Measurements from ENCODE around the gene KCTD17. TPM values are rescaled to one million over a fixed set of nuclear protein-coding genes. Genes with fewer than 3 reads are reported as not detected.
"Not testable (repeated sequence)": the region's sequence is repeated elsewhere in the genome, so short reads cannot be mapped to it uniquely, and the experiment has no call there.

KCTD17 gene
- polyA plus RNA-seq, 1 donor, result 17.3 TPM

DNA sequence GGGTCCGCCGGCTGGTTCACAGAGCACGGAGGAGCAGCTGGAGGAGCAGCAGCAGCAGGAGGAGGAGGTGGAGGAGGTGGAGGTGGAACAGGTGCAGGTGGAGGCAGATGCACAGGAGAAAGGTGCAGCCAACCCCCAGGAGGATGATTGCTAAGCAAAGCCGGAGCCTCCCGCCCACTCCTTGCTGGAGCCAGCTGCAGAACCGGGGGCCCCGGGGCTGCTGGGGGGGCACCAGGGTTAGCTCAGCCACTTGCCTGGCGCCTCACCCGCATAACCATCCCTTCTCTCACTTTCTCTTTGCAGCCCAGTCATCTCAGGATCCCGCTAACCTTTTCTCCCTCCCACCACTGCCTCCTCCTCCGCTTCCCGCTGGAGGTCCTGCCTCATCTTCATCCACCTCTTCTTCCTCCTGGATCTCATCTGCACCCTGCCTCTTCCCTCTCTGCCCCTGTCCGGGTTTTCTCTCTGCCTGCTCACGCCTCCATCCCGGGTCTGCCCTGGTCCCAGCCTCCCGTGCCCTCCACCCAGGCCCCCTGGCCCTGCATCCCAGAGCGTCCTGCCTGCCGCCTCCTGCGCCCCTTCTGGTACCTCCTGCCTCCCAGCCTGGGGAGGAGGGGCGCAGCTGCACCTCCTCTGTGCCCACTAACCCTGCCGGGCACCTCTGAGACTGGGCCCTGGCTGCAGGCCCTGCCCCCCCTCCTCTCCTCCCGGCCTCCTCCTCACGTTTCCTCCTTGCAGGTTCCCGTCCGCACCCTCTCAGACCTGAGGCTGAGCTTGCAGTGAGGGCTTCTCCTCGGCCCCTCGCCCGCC is 9.5 kb downstream of the KCTD17 start:
- DNase-seq (ENCODE audit: low read depth), result no peak

DNA sequence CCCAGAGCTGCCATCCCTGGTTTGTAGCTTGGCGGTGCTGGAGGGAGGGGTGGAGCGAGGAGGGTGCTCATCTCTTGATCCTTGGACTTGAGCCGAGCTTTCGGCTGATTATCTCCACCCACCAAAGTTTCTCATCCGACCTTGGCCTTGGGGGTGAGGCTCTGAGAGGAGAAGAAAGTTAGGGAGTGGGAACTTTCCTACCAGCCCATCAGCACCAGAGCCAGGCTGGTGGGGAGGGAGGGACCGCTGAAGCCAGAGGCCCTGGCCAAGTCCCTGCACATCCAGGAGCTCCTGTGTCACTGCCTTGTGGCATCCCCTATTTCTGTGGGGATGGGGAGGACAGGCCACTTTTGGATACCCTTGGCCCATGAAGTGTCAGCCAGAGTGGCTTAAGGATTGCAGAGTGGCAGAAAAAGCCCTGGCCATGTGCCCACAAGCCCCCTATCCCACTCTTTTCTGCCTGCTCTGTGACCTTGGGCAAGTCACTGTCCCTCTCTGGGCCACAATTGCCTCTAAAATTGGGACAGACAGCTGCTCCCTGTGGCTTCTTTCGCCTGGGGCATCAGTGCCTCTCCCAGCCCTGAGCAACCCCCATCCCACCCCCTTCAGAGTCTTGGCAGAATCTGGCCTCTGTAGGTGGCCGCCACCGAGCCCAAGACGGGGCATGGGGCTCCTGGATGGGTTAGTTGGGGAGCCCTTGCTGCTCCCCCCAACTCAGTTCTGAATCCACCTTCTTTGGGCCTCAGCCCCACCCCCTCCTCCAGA is 10.3 kb downstream of the KCTD17 start:
- no peak for DNase-seq (ENCODE audit: low read depth)

DNA sequence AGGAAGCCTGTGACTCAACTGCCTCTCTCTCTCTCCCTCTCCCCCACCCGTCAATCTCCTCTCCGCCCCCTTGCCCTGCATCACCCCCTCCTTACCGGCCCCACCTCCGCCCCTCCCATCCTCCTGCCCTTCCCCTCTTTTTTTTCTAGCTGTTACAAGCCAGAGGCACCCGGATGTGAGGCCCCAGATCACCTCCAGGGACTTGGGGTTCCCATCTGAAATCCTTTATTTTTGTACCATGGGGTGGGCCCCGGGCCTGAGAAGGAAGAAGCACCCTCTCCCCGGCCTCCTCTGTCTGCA is 10.8 kb downstream of the KCTD17 start:
- no peak for DNase-seq (ENCODE audit: low read depth)

DNA sequence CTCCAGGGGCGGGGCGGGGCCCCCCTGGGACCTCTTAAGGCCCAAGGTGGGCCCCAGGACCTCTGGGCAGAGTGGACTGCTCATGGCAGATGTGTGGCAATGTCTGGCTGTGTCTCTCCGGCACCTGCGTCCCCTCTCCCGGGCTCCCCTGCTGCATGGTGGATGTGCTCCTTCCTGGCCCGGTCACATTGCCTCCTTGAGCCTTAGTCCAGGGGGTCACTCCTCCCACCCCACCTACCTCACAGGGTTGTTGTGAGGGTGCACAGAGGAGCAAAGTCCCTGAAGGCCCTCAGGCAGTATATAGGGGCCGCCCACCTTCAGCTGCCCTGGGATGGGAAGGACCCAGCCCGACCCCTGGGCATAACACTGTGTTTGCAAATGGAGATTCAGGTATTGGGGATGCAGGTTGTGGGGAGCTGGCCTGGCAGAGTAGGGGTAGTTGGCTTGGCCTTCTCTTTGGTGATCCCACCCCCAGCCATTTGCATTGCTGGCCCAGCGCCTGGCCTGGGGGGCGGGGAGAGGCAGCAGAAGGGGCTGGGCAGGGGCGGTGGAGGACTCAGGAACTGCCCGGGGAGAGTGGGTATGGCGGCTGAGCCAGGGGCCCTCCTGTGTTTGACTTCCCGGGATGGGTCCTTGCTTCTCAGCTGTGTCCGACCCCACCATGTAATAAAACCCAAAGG is 11.3 kb downstream of the KCTD17 start:
- no peak for DNase-seq (ENCODE audit: low read depth)

DNA sequence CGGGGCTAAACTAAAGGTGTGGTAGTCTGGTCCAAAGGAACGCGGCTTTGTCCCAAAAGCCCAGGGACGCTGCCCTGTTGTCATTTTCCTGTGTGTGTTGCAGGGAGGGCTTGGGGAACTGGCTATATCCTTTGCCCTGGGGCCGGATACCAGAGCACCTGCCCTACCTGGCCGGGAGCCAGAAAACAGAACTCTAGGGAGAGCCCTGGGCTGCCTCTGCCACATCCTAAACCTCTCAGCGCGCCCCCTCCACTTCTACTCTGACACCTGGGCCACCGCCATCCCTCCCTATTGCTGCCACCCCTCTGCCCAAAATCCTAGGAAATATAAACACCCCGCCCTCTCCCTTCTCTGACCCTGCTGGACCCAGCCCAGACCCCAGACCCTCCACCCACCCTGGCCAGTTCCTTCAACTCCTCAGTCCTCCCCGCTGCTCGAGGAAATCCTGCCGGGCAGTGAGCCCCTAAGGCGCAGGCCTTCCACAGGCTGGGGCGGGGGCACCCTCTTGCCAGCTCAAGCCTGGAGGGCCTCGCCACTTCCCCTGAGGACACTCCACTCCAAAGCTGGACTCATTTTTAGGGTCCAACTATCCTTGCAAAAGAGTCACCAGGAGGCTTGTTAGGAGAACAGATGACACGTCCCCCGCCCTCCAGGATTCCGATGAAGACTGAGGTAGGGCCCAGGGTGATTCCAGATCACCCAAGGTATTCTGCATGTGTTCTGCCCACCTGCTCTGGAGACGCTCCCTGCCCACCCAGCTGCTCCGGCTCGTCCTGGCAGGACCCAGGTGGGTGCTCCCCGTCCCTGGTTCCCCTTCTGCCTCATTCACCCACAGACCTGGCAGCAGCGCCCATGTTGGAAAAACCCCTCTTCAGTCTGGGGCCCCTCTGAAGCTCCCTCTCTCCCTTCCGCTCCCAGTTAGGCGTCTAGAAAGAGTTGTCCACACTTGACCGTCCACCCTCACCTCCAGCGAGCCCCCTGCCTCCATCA is 12.2 kb downstream of the KCTD17 start:
- no peak for DNase-seq (ENCODE audit: low read depth)

DNA sequence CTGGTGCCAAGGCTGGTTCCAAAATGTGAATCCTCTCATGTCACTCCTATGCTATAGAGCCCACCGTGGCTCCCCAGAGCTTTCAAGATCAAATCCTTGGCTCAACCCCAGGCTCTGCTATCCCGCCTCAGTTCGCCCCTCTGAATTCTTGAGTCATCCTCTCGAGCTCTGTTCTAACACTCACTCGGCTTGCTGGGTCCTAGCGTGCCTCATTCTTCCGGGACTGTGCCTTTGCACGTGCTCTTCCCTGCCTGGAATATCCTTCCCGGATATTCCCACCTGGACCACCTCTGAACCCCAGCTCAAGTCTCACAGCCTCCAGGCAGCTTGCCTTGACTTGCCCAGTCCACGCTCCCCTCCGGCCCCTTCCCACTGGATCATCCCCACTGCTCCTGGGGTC is 13.0 kb downstream of the KCTD17 start:
- DNase-seq (ENCODE audit: low read depth), result no peak

DNA sequence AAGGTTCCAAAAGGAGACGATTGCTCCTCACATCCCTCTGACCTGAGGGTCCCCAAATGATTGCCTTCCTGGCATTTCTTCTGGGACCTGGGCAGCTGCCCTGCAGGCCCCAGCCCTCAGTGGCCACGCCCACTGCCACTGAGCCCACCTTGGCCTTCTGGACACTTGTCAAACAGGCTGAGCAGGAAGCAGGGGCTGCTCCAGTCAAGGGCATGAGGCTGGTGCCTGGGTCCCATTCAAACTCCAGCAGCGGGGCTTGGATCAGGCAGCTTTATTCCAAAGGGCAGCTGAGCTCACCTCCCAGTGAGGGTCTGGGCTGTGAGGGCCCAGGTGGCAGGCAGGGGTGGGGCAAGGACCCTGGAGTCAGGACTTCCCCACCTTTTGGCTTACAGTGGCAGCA is 13.6 kb downstream of the KCTD17 start:
- no peak for DNase-seq (ENCODE audit: low read depth)

DNA sequence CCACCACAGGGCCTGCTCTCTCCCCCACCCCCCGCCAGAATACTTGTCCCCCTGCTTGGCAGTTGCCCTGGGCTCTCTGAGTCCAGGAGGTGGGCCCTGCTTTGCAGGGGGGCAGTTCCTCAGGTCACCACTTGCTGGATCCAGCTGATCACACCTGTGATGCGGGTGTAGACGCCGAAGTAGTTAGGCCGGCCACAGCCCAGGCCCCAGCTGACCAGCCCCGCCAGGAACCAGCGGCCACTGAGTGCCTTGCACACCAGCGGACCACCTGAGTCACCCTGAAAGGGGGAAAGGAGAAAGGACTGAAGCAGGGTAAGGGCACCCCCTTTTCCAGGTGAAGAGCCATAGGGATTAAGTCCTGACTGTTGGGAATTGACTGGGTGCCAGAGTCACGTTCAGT is 14.4 kb downstream of the KCTD17 start:
- DNase-seq (ENCODE audit: low read depth), result no peak

DNA sequence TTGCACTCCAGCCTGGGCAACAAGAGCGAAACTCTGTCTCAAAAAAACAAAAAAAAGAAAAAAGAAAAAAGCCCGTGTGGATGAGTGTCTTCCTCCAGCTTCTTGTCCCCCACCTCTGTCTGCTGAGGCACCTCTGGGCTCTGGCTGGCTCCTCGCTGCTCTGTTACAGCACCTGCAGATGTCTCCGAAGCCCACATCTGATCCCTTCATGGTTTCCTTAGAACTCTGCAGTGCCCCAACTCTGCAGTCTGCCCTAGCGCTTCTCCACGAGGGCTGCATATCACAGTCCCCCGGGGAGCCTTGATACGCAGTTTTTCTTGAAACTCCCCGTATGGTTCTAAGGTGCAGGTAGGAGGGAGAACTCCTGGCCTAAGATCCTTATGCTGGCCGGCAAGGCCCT is 15.9 kb downstream of the KCTD17 start:
- no peak for DNase-seq (ENCODE audit: low read depth)

DNA sequence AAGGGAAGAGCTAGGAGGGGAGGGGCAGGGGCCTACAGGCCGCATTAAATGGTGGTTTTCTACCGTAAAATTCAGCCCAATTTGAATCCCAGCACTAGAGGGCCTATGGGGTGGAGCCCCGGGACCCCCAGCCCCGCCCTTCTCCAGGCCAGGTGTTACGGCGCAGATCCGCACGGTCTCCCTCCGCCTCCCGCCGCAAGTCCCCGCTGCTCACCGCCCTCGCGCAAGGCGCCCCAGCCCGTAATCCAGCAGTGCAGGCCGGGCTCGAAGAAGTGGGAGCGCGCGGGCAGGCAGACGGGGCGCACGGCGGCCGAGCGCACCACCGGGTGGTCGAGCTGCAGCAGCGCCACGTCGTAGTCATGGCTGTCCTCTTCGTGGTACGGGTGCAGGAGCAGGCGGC is 17.3 kb downstream of the KCTD17 start:
- DNase-seq (ENCODE audit: low read depth), result no peak

DNA sequence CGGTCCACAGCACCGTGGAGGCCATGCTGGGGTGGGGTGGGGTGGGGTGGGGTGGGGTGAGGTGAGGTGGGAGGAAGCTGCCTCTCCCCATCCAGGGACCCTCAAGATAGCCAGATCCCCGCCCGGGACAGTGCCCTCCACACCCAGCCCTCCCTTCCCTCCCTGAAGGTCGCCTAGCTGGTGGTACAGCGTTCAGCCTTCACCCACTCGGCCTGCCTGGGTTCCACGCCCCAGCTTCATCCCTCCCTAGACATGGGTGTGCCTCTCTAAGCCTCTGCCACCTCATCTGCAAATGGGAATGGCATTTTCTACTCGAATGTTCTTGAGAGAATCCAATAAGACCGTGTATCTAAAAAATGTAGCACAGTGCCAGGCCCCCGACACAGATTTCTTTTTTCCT is 17.8 kb downstream of the KCTD17 start:
- no peak for DNase-seq (ENCODE audit: low read depth)

DNA sequence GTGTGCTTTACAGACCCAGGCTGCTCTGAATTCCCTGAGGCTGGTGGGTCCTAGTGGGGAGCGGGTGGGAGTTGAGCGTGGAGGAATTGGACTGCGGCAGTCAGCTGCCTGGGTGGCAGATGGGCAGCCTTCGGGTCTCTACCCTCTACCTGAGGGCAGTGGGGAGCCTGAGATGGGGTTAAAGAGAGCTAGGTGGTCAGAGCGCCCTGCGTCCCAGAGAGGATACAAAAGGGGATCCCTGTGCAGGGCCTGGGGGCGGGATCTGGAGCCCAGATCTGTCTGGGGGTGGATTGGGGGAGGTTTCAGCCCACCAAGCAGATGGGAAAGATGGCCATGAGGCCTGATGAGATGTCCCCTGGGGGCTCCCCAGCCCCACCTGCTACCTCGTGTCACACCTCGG is 18.2 kb downstream of the KCTD17 start:
- DNase-seq (ENCODE audit: low read depth), result no peak

DNA sequence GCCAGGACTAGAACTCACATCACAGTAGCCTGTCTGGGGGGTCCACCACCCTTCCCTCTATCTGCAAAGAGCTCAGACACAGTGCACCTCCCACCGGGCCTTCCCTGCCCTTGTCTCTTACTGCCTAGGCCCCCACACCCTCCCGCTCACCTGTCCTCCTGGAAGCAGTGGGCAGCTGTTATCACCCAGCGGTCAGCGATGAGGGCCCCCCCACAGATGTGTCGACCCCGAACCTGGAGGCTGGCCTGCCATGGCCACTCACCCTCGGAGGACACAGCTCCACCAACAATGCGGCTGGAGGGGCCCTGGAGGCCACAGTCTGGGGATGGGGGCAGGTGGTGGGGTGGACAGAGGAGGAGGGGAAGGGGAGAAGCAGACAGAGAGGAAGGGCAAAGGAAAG is 18.8 kb downstream of the KCTD17 start:
- no peak for DNase-seq (ENCODE audit: low read depth)

DNA sequence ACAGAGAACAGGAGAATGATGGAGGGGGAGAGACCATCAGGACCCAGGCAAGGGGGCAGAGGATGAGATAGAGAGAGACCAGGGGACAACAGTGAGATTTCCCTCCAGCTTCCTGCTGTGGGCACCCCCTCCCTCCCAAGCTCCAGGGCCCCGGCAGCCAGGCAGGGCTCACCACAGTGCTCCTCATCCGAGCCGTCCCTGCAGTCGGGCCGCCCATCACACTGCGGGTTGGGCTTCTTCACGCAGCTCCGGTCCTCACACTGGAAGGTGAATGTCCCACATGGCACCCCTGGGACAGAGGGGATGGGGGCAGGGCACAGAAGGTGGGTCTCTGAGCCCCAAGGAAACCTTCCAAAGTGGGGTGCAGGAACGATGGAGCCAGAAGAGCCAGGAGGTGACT is 19.2 kb downstream of the KCTD17 start:
- DNase-seq (ENCODE audit: low read depth), result no peak

DNA sequence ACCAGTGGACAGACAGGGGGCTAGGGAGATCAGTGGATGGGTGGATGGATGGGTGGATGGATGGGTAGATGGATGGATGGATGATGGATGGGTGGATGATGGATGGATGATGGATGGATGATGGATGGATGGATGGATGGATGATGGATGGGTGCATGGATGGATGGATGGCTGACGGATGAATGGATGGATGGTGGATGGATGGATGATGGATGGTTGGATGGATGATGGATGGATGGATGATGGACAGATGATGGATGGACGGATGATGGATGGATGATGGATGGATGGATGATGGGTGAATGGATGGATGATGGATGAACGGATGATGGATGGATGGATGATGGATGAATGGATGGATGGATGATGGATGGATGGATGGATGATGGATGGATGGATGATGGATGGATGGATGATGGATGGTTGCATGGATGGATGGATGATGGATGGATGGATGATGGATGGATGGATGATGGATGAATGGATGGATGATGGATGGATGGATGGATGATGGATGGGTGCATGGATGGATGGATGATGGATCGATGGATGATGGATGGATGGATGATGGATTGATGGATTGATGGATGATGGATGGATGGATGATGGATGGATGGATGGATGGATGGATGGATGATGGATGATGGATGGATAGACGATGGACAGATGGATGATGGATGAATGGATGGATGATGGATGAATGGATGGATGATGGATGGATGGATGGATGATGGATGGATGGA is 20.5 kb downstream of the KCTD17 start:
- DNase-seq (ENCODE audit: low read depth), result not testable (repeated sequence)

DNA sequence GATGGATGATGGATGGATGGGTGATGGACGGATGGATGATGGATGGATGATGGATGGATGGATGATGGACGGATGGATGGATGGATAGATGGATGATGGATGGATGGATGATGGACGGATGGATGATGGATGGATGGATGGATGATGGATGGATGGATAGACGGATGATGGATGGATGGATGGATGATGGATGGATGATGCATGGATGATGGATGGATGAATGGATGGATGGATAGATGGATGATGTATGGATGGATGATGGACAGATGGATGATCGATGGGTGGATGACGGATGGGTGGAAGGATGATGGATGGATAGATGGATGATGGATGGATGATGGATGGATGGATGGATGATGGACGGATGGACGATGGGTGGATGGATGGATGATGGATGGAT is 21.1 kb downstream of the KCTD17 start:
- no peak for DNase-seq (ENCODE audit: low read depth)

DNA sequence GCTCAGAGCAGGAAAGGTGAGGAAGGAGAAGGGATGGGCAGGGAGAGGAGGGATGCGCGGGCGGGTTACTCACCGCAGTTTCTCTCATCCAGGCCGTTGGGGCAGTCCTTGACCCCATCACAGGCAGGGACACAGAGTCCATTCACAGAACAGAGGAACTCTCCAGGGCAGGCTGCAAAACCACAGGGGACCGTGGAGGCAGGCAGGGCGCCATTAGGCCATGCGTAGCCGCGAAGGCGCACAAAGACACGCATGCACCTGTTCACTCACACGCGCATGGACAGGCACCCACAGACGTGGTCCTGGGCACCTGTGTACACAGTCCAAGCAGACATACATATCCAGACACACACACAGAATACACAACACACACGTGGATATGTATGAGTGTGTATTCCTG is 23.0 kb downstream of the KCTD17 start:
- no peak for DNase-seq (ENCODE audit: low read depth)

DNA sequence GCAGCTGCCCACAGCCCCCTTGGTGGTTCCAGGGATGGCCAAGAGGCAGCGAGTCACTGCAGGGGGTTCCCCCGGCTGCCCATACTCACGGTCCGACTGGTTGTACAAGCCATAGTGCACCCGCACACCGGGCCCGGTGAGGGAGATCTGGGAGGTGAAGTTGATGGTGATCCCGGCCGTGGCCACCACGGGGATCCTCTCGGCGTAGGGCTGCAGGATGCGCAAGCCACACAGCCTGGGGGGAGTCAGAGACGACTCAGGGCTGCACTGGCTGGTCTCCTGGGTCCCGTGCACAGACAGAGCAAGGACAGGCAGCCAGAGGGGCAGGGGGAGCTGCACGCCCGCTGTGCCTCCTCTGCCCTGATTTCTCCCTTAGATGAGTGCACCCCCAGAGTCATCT is 23.5 kb downstream of the KCTD17 start:
- no peak for DNase-seq (ENCODE audit: low read depth)

DNA sequence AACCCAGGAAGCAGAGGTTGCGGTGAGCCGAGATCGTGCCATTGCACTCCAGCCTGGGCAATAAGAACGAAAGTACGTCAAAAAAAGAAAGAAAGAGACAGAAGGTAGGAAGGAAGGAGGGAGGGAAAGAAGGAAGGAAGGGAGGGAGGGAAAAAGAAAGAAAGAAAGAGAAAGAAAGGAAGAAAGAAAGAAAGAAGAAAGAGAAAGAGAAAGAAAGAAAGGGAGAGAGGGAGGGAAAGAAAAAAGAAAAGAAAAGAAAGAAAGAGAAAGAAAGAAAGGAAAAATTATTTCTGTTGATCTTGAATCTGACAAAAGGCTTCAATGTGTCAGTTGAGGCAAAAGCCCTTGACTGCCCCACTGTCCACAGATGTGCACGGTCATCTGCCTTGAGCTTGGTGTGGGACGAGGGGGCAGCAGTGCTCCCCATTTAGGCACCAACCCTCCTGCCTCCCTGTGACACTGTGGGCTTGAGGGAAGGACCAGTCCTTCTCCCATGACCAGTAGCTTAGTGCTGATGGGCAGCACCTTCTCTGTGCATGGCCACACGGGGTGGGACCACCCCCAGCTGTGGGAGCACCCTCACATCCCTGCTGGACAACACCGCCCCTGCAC is 24.4 kb downstream of the KCTD17 start:
- no peak for DNase-seq (ENCODE audit: low read depth)

DNA sequence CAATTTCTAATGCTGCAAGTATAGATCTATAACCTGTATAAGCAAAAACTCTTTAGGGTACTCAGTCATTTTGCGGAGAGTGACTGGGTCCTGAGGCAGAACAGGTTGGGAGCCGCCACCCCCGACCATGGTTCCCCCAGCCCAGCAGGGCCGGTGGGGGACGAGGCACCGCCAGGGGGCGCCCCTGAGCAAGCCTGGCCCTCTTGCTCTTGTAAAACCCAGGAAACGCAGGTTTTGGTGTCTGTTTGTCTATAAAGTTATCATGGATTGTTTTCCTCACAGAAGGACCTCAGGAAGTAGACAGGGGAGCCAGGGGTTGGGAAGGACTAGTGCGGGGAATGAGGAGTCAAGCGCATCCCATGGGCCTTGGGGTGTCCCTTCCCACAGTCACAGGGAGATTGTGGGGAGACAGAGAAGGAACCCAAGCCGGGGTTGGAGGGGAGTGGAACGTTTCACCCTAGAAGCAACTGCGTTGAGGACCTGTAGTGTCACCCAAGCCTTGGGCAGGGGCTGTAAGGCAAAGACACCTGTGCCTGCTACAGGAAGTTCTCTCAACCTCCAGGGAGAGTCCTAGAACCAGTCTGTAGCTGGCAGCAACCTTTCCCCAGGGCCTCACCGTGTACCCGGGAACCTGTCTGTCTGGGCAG is 26.4 kb downstream of the KCTD17 start:
- no peak for DNase-seq (ENCODE audit: low read depth)
